H1 (cell line): Measurements from ENCODE around the gene F5. TPM values are rescaled to one million over a fixed set of nuclear protein-coding genes. Genes with fewer than 3 reads are reported as not detected.

ENCODE experiments used
- polyA plus RNA-seq, 7 experiments: library from polyadenylated mRNA; depleted of rRNA in 3 of 7; stranded (reverse) in 5 of 7; unstranded in 2 of 7; fragments of >200 nt in 5 of 7; fragments of 200-250 nt in 2 of 7; gene quantifications; 1 replicate in 5 of 7; 2 replicates in 1 of 7; 4 replicates in 1 of 7; pipeline versions ENCODE4 v1.2.1 to v1.2.3, GENCODE V29; 2011 to 2013; ENCODE audit warnings: missing spikeins in 2 of 7, mixed read lengths in 2 of 7
- small RNA-seq: library from polyadenylated mRNA; stranded (forward); fragments of <200 nt; extraction: miRNeasy Mini kit (QIAGEN cat#:217004); gene quantifications from one replicate; pipeline ENCODE3, GENCODE V24; 2013; ENCODE audit not compliant: insufficient read depth
- total RNA-seq: library from RNA; stranded (reverse); fragmentation: NEBNext Ultra II Directional; extraction: Animal tissue kit (Norgen Biotek cat#: 25700); gene quantifications from 2 replicates; pipeline ENCODE4 v1.2.1, GENCODE V29; 2021

The F5 gene
- total and polyA plus RNA-seq, 2 of the 8 experiments (the other 6 are each of a cell fraction or from before 2014, with no cell fraction given), result 0.04 to 0.06 TPM

Small RNA genes within 50 kb of the gene (small RNA-seq; reads per million reads assigned to genes)
- gene AL021068.2, result not detected

Other genes with a start within 250 kb of the F5 start
- 26.8 and 28.5 TPM in 2 replicates for gene NME7, start 218.7 kb downstream of the F5 start, total RNA-seq
- 6.7 and 11.6 TPM in 2 replicates for gene NME7, start 218.7 kb downstream of the F5 start, polyA plus RNA-seq (2011; rRNA removed)
- gene BLZF1, start 218.3 kb downstream of the F5 start, total RNA-seq, result 9.9 and 10.3 TPM in 2 replicates
- 1.1 and 1.8 TPM in 2 replicates for gene BLZF1, start 218.3 kb downstream of the F5 start, polyA plus RNA-seq (2011; rRNA removed)
- 2.4 and 3.7 TPM in 2 replicates for gene CCDC181, start 159.0 kb downstream of the F5 start, total RNA-seq
- gene CCDC181, start 159.0 kb downstream of the F5 start, polyA plus RNA-seq (2011; rRNA removed), result 0.39 and 1.2 TPM in 2 replicates
- 22.5 and 23.2 TPM in 2 replicates for gene SLC19A2, start 100.5 kb downstream of the F5 start, total RNA-seq
- 18.4 and 21.2 TPM in 2 replicates for gene SLC19A2, start 100.5 kb downstream of the F5 start, polyA plus RNA-seq (2011; rRNA removed)
- gene SELP, start 43.6 kb upstream of the F5 start, total RNA-seq, result not detected in 2 replicates
- not detected in 2 replicates for gene SELP, start 43.6 kb upstream of the F5 start, polyA plus RNA-seq (2011; rRNA removed)
- gene SELL, start 125.1 kb upstream of the F5 start, total RNA-seq, result not detected in 2 replicates
- not detected in 2 replicates for gene SELL, start 125.1 kb upstream of the F5 start, polyA plus RNA-seq (2011; rRNA removed)
- not detected in 2 replicates for gene SELE, start 147.6 kb upstream of the F5 start, total RNA-seq
- not detected in 2 replicates for gene SELE, start 147.6 kb upstream of the F5 start, polyA plus RNA-seq (2011; rRNA removed)
- 6.0 and 7.6 TPM in 2 replicates for gene METTL18, start 208.4 kb upstream of the F5 start, total RNA-seq
- gene METTL18, start 208.4 kb upstream of the F5 start, polyA plus RNA-seq (2011; rRNA removed), result 0.88 and 1.4 TPM in 2 replicates